Middle frontal gyrus (tissue), 1 donor: ENCODE measurements around the gene GNE.
A peak's percentile ranks its signal among the peaks of the same experiment; 100 is the strongest.
"Not testable (repeated sequence)": the region's sequence is repeated elsewhere in the genome, so short reads cannot be mapped to it uniquely, and the experiment has no call there.

Experiments
- DNase-seq: peaks from one replicate; pipeline ENCODE4 v3.0.0-alpha.2; 2015; ENCODE audit warnings: low spot score; ENCODE audit errors: extremely low spot score

Gene GNE

GRCh38 chr9:36273354-36273753, 15.1 kb upstream of the GNE start:
- DNase-seq = not testable (repeated sequence)

DNA sequence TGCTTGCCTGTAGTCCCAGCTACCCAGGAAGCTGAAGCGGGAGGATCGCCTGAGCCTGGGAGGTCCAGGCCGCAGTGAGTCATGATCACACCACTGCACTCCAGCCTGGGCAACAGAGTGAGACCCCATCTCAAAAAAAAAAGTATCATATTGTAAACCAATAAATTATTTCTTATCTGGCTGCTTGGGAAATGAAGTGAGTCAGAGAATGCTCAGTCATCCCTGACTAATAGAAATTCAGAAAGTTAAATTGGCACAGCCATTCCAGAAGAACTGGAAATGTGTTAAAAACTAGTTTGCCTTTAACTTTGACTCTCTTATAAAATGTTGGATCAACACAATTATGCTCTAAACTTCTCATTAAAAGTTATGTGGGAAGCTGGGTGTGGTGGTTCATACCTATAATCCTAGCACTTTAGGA, 9.8 kb upstream of the GNE start:
- no peak for DNase-seq

- no peak for DNase-seq
Measured at GRCh38 chr9:36264896-36265295, 6.6 kb upstream of the GNE start.

GRCh38 chr9:36263683-36264082, 5.4 kb upstream of the GNE start:
- DNase-seq = no peak

DNA sequence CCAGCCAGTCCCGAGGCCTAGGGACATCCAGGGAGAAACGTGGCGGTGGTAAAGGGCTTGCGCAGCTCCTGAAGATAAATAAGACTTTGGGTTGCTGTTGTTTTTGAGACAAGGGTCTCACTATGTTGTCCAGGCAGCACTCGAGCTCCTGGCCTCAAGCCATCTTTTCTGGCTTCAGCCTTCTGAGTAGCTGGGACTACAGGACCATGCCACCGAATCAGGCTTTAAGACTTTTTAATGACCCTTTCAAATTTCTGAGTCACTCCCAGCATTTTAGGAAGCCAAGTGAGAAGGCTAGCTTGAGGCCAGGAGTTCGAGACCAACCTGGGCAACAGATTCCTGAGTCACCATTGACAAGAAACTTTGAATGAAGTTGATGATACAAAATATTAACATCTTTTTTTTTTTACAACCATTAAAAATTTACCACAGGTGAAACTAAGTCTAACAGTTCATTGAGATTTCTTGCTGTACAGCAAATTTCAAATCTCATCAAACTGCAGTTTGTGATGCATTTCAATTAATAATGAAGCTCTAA, 817 bp upstream of the GNE start:
- DNase-seq = no peak

GRCh38 chr9:36251428-36251827, 6.8 kb downstream of the GNE start:
- no peak for DNase-seq

DNA sequence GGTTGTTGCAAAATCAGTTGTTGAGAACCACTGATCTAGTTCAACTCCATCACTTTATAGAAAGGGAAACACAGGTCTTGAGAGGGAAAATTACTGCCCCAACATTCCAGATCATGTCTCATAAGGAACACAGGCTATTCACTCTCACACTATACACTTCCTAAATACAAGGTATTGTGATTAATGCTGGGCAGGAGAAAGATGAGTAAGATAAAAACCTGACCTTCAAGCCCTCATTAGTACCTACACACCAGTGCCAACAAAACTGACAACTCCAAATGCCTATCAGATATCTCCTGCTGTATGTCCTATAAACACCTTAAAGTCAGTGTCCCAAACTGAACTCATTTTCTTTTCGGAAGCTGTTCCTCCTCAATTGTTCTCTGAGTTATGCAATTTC, 8.2 kb downstream of the GNE start:
- no peak for DNase-seq

DNA sequence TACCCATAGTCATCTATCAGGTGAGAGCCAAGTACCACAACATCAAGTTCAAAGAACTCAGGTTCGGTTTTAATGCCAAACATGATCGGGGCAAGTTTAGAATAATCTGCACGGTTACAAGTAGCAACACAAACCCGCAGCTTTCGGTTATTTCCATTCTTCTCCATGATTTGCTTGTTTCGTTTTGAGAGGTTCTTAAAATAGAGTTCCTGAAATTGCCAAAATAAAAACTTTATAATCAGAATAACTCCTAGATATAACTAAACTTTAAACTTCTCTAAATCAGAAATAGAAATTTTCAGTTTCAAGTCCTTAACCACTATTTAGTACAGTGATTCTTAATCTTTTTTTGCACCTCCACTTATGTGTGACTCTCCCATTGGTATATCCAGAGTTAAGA, 9.1 kb downstream of the GNE start:
- no peak for DNase-seq

DNA sequence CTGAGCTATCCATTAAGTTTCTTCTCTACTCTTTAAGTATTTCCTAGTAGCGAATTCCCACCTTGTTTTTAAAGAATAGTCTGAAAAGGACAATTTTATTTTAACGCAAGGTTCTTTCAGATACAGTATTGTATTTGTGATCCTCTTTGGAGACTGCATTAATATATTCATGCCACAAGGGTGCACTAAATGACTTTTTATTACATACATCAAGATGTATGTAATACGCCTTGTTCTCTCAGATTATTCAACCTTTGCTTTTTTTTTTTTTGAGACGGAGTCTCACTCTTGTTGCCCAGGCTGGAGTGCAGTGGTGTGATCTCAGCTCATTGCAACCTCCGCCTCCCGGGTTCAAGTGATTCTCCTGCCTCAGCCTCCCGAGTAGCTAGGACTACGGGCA, 10.2 kb downstream of the GNE start:
- DNase-seq = not testable (repeated sequence)

- DNase-seq = no peak
Measured at GRCh38 chr9:36247356-36247755, 10.9 kb downstream of the GNE start.

- no peak for DNase-seq
Measured at GRCh38 chr9:36245906-36246305, 12.3 kb downstream of the GNE start.

DNA sequence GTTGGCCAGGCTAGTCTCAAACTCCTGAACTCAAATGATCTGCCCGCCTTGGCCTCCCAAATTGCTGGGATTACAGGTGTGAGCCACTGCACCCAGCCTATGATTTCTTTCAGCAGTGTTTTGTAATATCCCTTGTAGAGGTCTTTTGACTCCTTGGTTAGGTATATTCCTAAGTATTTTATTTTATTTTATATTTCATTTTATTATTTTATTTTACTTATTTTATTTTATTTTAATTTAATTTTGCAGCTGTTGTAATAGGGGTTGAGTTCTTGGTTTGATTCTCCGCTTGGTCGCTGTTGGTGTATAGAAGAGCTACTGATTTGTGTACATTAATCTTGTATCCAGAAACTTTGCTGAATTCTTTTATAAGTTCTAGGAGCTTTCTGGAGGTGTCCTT, 18.6 kb downstream of the GNE start:
- DNase-seq = not testable (repeated sequence)

GRCh38 chr9:36239205-36239604, 19.0 kb downstream of the GNE start:
- DNase-seq = not testable (repeated sequence)

DNA sequence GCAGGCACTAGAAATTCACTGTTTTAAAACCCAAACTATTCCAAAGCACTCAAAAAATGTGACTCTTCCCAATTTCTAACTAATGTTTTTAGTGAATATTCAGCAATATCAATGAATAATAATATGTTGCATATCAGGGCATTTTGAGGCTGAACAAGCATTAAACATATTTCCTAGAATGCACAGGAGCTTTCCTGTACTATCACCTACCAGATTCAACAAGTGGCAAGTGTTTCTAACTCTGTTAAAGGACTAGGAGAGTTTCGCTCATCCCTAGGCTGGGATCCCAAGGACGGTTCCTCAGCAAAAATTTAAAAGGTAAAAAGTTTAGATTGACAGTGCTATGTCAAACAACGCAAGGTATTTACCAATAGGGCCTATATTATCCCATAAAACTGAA, 21.0 kb downstream of the GNE start:
- DNase-seq = no peak

DNA sequence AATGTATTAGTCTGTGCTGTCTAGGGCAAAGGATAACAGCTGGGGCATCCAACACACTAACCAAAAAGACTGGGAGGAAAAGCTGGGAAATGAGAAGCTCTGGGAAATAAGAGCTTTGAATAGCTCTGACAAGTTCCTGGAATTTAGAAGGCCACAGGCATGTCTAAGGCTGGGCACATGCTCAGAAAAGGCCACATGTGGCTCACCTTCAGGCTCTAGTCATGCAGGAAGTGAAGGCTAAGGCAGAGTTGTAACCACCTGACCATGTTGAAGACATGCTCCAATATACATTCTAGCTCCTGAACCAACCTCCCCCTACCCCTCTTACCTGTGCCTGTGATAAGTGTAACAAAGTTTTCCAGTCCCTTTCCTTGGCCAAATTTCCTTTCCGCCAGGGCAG, 35.8 kb downstream of the GNE start:
- DNase-seq = no peak

- no peak for DNase-seq
Measured at GRCh38 chr9:36221667-36222066, 36.6 kb downstream of the GNE start.

DNA sequence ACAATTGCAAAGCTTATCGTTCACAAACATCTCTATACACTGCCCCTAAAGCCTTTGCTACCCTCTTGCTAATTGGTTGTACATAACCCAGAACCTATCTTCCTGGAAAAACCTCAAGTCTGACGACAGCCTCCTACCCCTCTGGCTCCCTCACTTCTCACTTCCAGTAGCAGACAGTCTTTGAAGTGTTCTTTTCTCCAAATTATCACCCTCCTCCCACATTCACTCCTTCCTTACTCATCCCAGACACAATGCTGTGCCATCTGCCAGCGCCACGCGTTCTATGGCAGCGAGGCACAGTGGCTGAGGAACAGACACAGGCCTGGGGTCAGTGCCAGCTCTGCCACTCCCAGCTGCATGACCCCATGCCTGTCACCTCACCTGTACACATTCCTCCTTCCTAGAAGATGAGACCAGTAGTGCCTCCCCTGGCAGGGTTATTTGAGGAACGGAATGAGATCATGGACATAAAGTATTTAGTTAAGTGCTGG, 39.8 kb downstream of the GNE start:
- peak; percentile 52 for DNase-seq

GRCh38 chr9:36218011-36218410, 40.2 kb downstream of the GNE start:
- no peak for DNase-seq

GRCh38 chr9:36217256-36217968, 40.8 kb downstream of the GNE start:
- no peak for DNase-seq

DNA sequence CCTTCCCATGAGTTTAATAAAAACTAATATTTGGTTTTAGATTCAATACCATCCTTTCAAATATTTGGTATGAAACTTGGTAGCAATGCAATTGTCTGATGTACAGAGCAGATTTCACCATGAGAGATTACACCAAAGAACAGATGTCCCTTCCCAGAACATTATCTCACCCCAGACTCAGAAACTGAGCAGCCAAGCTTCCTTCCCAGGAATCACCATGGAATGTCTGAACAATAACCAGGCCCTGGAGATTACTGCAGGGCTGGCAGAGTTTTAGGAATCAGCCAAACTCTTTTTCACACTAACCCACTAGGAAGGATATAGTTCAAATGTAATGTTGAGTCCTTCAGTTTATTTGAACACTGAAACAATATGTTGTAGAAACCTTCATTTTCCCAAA, 43.7 kb downstream of the GNE start:
- no peak for DNase-seq

DNA sequence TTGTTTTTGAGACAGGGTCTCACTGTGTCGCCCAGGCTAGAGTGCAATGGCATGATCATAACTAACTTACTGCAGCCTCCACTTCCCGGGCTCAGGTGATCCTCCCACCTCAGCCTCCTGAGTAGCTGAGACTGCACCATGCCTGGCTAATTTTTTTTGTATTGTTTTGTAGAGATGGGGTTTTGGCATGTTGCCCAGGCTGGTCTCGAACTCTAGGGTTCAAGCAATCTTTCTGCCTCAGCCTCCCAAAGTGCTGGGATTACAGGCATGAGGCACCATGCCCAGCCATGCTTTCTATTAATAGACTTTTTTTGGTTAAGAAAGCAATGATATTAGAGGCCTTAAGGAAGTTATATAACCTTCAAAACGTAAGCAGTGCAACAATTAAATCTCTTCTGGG, 44.3 kb downstream of the GNE start:
- no peak for DNase-seq

- no peak for DNase-seq
Measured at GRCh38 chr9:36213387-36213786, 44.9 kb downstream of the GNE start.

- no peak for DNase-seq
Measured at GRCh38 chr9:36211510-36211909, 46.7 kb downstream of the GNE start.
